HG03095 (cell line): ENCODE data around the gene SIX3.

Source experiments
- ATAC-seq: cut with Tn5 transposase; IDR thresholded peaks from one replicate; pipeline ENCODE4 v1.9.1; 2021; ENCODE audit warnings: moderate library complexity; ENCODE audit not compliant: unreplicated experiment

SIX3 gene

GRCh38 chr2:44930274-44931197 lies 11.0 kb upstream of the SIX3 start:
- no peak for ATAC-seq

GRCh38 chr2:44931198-44931780 lies 10.2 kb upstream of the SIX3 start:
- no peak for ATAC-seq

- ATAC-seq, result no peak
These were observed 9.4 kb upstream of the SIX3 start for GRCh38 chr2:44932079-44932478.

- ATAC-seq, result no peak
These were observed 8.7 kb upstream of the SIX3 start for GRCh38 chr2:44932564-44933392.

- ATAC-seq, result no peak
These were observed 8.0 kb upstream of the SIX3 start for GRCh38 chr2:44933434-44933951.

- no peak for ATAC-seq
These were observed 7.2 kb upstream of the SIX3 start for GRCh38 chr2:44934038-44934982.

- ATAC-seq, result no peak
These were observed 6.3 kb upstream of the SIX3 start for GRCh38 chr2:44934983-44935728.

GRCh38 chr2:44935729-44936098 lies 5.8 kb upstream of the SIX3 start:
- ATAC-seq, result no peak

- no peak for ATAC-seq
These were observed 5.2 kb upstream of the SIX3 start for GRCh38 chr2:44936275-44936674.

GRCh38 chr2:44936715-44937687 lies 4.5 kb upstream of the SIX3 start:
- ATAC-seq, result no peak

- no peak for ATAC-seq
These were observed 3.7 kb upstream of the SIX3 start for GRCh38 chr2:44937688-44938240.

GRCh38 chr2:44938287-44939105 lies 3.0 kb upstream of the SIX3 start:
- no peak for ATAC-seq

GRCh38 chr2:44939106-44940048 lies 2.1 kb upstream of the SIX3 start:
- no peak for ATAC-seq

- no peak for ATAC-seq
These were observed 1.4 kb upstream of the SIX3 start for GRCh38 chr2:44940049-44940494.

- ATAC-seq, result no peak
These were observed 604 bp upstream of the SIX3 start for GRCh38 chr2:44940732-44941464.
